K562 (cell line): Measurements from ENCODE around the gene CDK5RAP3. TPM values are rescaled to one million over a fixed set of nuclear protein-coding genes. Genes with fewer than 3 reads are reported as not detected.

Experiments used
- ATAC-seq: fragments of 200-7000 bp; cut with Tn5 transposase; 3 replicates; pipeline ENCODE4 v1.9.1; 2020; ENCODE audit warnings: moderate library complexity
- BruUV-seq: library from RNA; stranded (reverse); fragments of 400-500 nt; replicated peaks from 2 replicates; lab custom pipeline; 2021; lab: Mats Ljungman, UMichigan
- CTCF ChIA-PET: fragments of 300-600 bp; formaldehyde crosslinking; extraction: SDS; loops from one replicate; lab custom pipeline; 2021; ENCODE audit warnings: low intra/inter-chr PET ratio; lab: Yijun Ruan, JAX
- POLR2A ChIA-PET: fragments of 300-600, 350-650 bp; sonication (Branson Sonifier 250); formaldehyde crosslinking; extraction: SDS; loops from one replicate; lab custom pipeline; 2021; ENCODE audit warnings: antibody characterized with exemption, inconsistent platforms; lab: Yijun Ruan, JAX
- DNase-seq, 4 experiments: peaks; one replicate each; pipeline versions ENCODE4 v3.0.0 to v3.0.0-alpha.2; 2011 to 2018; ENCODE audit warnings: low spot score in 3 of 4, mixed read lengths in 3 of 4; ENCODE audit errors: extremely low read depth in 1 of 4
- FAIRE-seq: peaks from 2 replicates; lab custom pipeline; 2011; peaks lifted over from hg19 to GRCh38; lab: Jason Lieb, UNC
- H2AFZ ChIP-seq: 2 replicates; pipeline ENCODE4 v1.6.0; 2011; ENCODE audit warnings: low read depth, low read length, control low read depth, inconsistent platforms
- H3K27ac ChIP-seq: fragments of 200-600 bp; 3 replicates; pipeline ENCODE4 v1.8.0; 2011; ENCODE audit warnings: low read depth, mild to moderate bottlenecking, control low read depth, inconsistent platforms, low read length, moderate library complexity, mixed read lengths; ENCODE audit errors: extremely low read depth
- H3K27me3 ChIP-seq, 2 experiments: fragments of 300-600 bp in 1 of 2; 2 replicates in 1 of 2; 3 replicates in 1 of 2; pipeline versions ENCODE4 v1.6.0 to v1.8.0; 2011; ENCODE audit warnings: inconsistent platforms in 2 of 2, low read length in 2 of 2, mild to moderate bottlenecking in 1 of 2, mixed read lengths in 1 of 2, moderate library complexity in 1 of 2; ENCODE audit not compliant: control insufficient read depth in 2 of 2, insufficient read depth in 2 of 2
- H3K36me3 ChIP-seq: fragments of 300-600 bp; 3 replicates; pipeline ENCODE4 v1.8.0; 2011; ENCODE audit warnings: mild to moderate bottlenecking, low read length, inconsistent platforms; ENCODE audit not compliant: control insufficient read depth, insufficient read depth
- H3K4me1 ChIP-seq, 2 experiments: fragments of 200-600 bp in 1 of 2; replicated peaks in 1 of 2; 2 replicates in 1 of 2; 3 replicates in 1 of 2; pipeline versions ENCODE4 v1.5.1 to v1.8.0; 2011; ENCODE audit warnings: inconsistent platforms in 2 of 2, low read length in 2 of 2, mild to moderate bottlenecking in 1 of 2, mixed read lengths in 1 of 2, moderate library complexity in 1 of 2; ENCODE audit not compliant: control insufficient read depth in 2 of 2, insufficient read depth in 2 of 2
- H3K4me2 ChIP-seq: 2 replicates; pipeline ENCODE4 v1.6.1; 2011; ENCODE audit warnings: low read length, control low read depth, inconsistent platforms, mixed read lengths; ENCODE audit not compliant: insufficient read depth
- H3K4me3 ChIP-seq: fragments of 200-600 bp; sonication (generic), shearing (Covaris generic); 2 replicates; pipeline ENCODE4 v1.5.1; 2016; ENCODE audit warnings: control low read depth, inconsistent platforms
- H3K79me2 ChIP-seq: fragments of 200-600 bp; 3 replicates; pipeline ENCODE4 v1.8.0; 2011; ENCODE audit warnings: low read length, inconsistent platforms; ENCODE audit not compliant: control insufficient read depth, insufficient read depth
- H3K9ac ChIP-seq, 2 experiments: 2 replicates each; pipeline versions ENCODE4 v1.6.0 to v1.6.1; 2011; ENCODE audit warnings: low read depth in 2 of 2, low read length in 2 of 2, control low read depth in 1 of 2, inconsistent platforms in 1 of 2, mild to moderate bottlenecking in 1 of 2, mixed read lengths in 1 of 2; ENCODE audit not compliant: insufficient read depth in 1 of 2
- H3K9me1 ChIP-seq: one replicate; pipeline ENCODE4 v1.6.0; 2011; ENCODE audit warnings: inconsistent platforms, mild to moderate bottlenecking, low read length, moderate library complexity; ENCODE audit not compliant: control insufficient read depth, insufficient read depth
- H3K9me3 ChIP-seq: replicated peaks from 2 replicates; pipeline ENCODE4 v1.5.1; 2011; ENCODE audit warnings: low read depth, low read length, inconsistent platforms; ENCODE audit not compliant: control insufficient read depth, insufficient read depth
- H4K20me1 ChIP-seq: replicated peaks from 2 replicates; pipeline ENCODE4 v1.6.1; 2011; ENCODE audit warnings: low read length, inconsistent platforms, mixed read lengths; ENCODE audit not compliant: control insufficient read depth, insufficient read depth
- ARID1B ChIP-seq: fragments of 450-650 bp; IDR thresholded peaks from 2 replicates; pipeline ENCODE4 v1.6.1; 2016; ENCODE audit warnings: antibody characterized with exemption, mild to moderate bottlenecking, inconsistent platforms
- ARNT ChIP-seq, 2 experiments: fragments of 450-650 bp; IDR thresholded peaks; 2 replicates each; pipeline ENCODE4 v1.6.1; 2016; ENCODE audit warnings: mild to moderate bottlenecking in 1 of 2
- BRD4 ChIP-seq: fragments of 200-600 bp; sonication (generic); IDR thresholded peaks from 2 replicates; pipeline ENCODE4 v1.6.1; 2017; ENCODE audit warnings: inconsistent platforms
- CHD2 ChIP-seq: IDR thresholded peaks from 2 replicates; pipeline ENCODE4 v1.6.1; 2011; ENCODE audit warnings: low read depth, low read length
- CREB3 ChIP-seq: fragments of 450-650 bp; conservative IDR thresholded peaks from 2 replicates; pipeline ENCODE4 v1.6.1; 2016; ENCODE audit warnings: missing genetic modification characterization, low read depth, mild to moderate bottlenecking, missing compliant biosample characterization, moderate library complexity
- EP300 ChIP-seq: IDR thresholded peaks from 2 replicates; pipeline ENCODE4 v1.6.1; 2012; ENCODE audit warnings: low read length, improper control_type of control experiment
- ERF ChIP-seq: fragments of 450-650 bp; formaldehyde crosslinking; IDR thresholded peaks from 2 replicates; pipeline ENCODE4 v1.4.0; 2020; ENCODE audit warnings: mild to moderate bottlenecking, mixed read lengths
- ESRRA ChIP-seq: fragments of 450-650 bp; IDR thresholded peaks from 2 replicates; pipeline ENCODE4 v1.6.1; 2014; ENCODE audit warnings: low read depth, mild to moderate bottlenecking, moderate library complexity, borderline replicate concordance
- HDAC1 ChIP-seq, 2 experiments: fragments of 450-650 bp; IDR thresholded peaks; 2 replicates each; pipeline ENCODE4 v1.6.1; 2016 to 2017; ENCODE audit warnings: inconsistent platforms in 1 of 2, mild to moderate bottlenecking in 1 of 2, moderate library complexity in 1 of 2
- NELFE ChIP-seq: IDR thresholded peaks from 2 replicates; pipeline ENCODE4 v1.6.1; 2011; ENCODE audit warnings: mild to moderate bottlenecking; ENCODE audit not compliant: insufficient read depth, insufficient read length
- NFRKB ChIP-seq: fragments of 450-650 bp; IDR thresholded peaks from 2 replicates; pipeline ENCODE4 v1.6.1; 2016; ENCODE audit warnings: low read depth
- NFXL1 ChIP-seq: fragments of 450-650 bp; formaldehyde crosslinking; IDR thresholded peaks from 2 replicates; pipeline ENCODE4 v1.4.0; 2021; ENCODE audit warnings: mild to moderate bottlenecking
- SFPQ ChIP-seq: fragments of 200-400 bp; formaldehyde crosslinking; IDR thresholded peaks from 2 replicates; pipeline ENCODE4 v1.6.1; 2017; ENCODE audit warnings: mild to moderate bottlenecking, low read depth, low read length, moderate library complexity
- SIN3B ChIP-seq: fragments of 450-650 bp; IDR thresholded peaks from 2 replicates; pipeline ENCODE4 v1.6.1; 2017; ENCODE audit warnings: low read depth, mild to moderate bottlenecking, moderate library complexity
- SNIP1 ChIP-seq: fragments of 450-650 bp; IDR thresholded peaks from 2 replicates; pipeline ENCODE4 v1.7.1; 2017; ENCODE audit warnings: low read depth, mild to moderate bottlenecking
- SPI1 ChIP-seq: IDR thresholded peaks from 2 replicates; pipeline ENCODE4 v1.6.1; 2011; ENCODE audit warnings: low read depth, low read length, control low read depth, borderline replicate concordance
- ZFPM2 ChIP-seq: fragments of 250-450 bp; sonication (Bioruptor Pico); IDR thresholded peaks from 2 replicates; pipeline ENCODE4 v1.5.1; 2022; ENCODE audit warnings: mild to moderate bottlenecking
- ZNF165 ChIP-seq: fragments of 250-450 bp; sonication (Bioruptor Pico); IDR thresholded peaks from 2 replicates; pipeline ENCODE4 v1.4.0; 2020; ENCODE audit warnings: borderline replicate concordance
- ZNF311 ChIP-seq: fragments of 250-450 bp; sonication (Bioruptor Pico); IDR thresholded peaks from 2 replicates; pipeline ENCODE4 v1.4.0; 2020; ENCODE audit warnings: mild to moderate bottlenecking, moderate library complexity
- ZNF561 ChIP-seq: fragments of 450-650 bp; formaldehyde crosslinking; conservative IDR thresholded peaks from 2 replicates; pipeline ENCODE4 v1.4.0; 2020; ENCODE audit warnings: mild to moderate bottlenecking, moderate library complexity
- ZNF76 ChIP-seq: fragments of 250-450 bp; sonication (Bioruptor Pico); IDR thresholded peaks from 2 replicates; pipeline ENCODE4 v1.4.0; 2020; ENCODE audit warnings: mild to moderate bottlenecking, moderate library complexity, borderline replicate concordance
- WGBS: fragments of 100-300 bp; shearing (Covaris generic); methylation state at CpG from one replicate; pipeline ENCODE4 v1.1.6; 2016; ENCODE audit warnings: low coverage, mixed read lengths; ENCODE audit not compliant: insufficient coverage; ENCODE audit errors: missing lambda C conversion rate; 5-methylcytosine and 5-hydroxymethylcytosine counted together
- in situ Hi-C: fragments of 300-500 bp; cut with MboI; formaldehyde crosslinking; loops from 4 replicates; pipeline ENCODE4 v1.15.0; 2018; ENCODE audit warnings: inconsistent platforms, mixed read lengths
- intact Hi-C: fragments of 100-400 bp; cut with micrococcal nuclease; formaldehyde crosslinking; loops from 2 replicates; pipeline ENCODE4 v1.14.2; 2022
- polyA plus RNA-seq, 8 experiments: library from polyadenylated mRNA; depleted of rRNA in 4 of 8; stranded (reverse) in 5 of 8; unstranded in 3 of 8; fragments of >200 nt; fragmentation: Nextera tagmentation in 2 of 8; fragmentation: Illumina TruSeq in 1 of 8; extraction: Ambion mirVana in 2 of 8; extraction: Trizol in 1 of 8; gene quantifications; 2 replicates each; pipeline versions ENCODE4 v1.2.1 to v1.2.3, GENCODE V29; 2011 to 2014; ENCODE audit warnings: inconsistent platforms in 1 of 8, missing spikeins in 1 of 8
- total RNA-seq, 7 experiments: library from RNA; depleted of rRNA in 6 of 7; stranded (reverse); fragments of >200 nt in 6 of 7; fragmentation: Illumina TruSeq in 2 of 7; extraction: Trizol in 2 of 7; gene quantifications; 2 replicates each; pipeline versions ENCODE4 v1.2.1 to v1.2.3, GENCODE V29; 2011 to 2021; ENCODE audit warnings: low replicate concordance in 1 of 7

Gene CDK5RAP3
- total and polyA plus RNA-seq, 9 of the 15 experiments (the other 6 are each of a cell fraction or from before 2014, with no cell fraction given): 44.2 to 202 (median 91.5) TPM

- POLR2A ChIA-PET: interaction anchor here (0.5 to 2.3 kb wide), 28 partner anchors 9 to 703 kb away, joined by 3 to 18 read pairs (median 4); partner anchors contain the start of genes LRRC46, MRPL10, NFE2L1 and PNPO
- in situ Hi-C loops: no loop called here
- FAIRE-seq: no peak
- no peak for TF ChIP-seq NFRKB
- TF ChIP-seq CREB3 (tag): no peak
- no peak for TF ChIP-seq ESRRA
- no peak for TF ChIP-seq BRD4
- peak; percentile 29; the same call in 1 of the 2 replicates for TF ChIP-seq ZNF76 (CRISPR knock-in tag)
- TF ChIP-seq ARNT (IDR thresholded peaks at IDR 0.05): 0 out of 4 replicates have a peak, but pooled peaks of 1 of the 2 experiments have one; percentile 17
- no peak for TF ChIP-seq NELFE
- TF ChIP-seq NFXL1 (CRISPR knock-in tag): no peak
- TF ChIP-seq ZNF561 (CRISPR knock-in tag): no peak
- no peak for TF ChIP-seq SPI1
- TF ChIP-seq SNIP1: no peak
- TF ChIP-seq SFPQ: no peak
- no peak for TF ChIP-seq SIN3B
- TF ChIP-seq EP300: no peak
- TF ChIP-seq ARID1B: peak; percentile 44
- no peak for TF ChIP-seq ZNF311 (CRISPR knock-in tag)
- TF ChIP-seq ZFPM2: no peak
- TF ChIP-seq ZNF165 (CRISPR knock-in tag): no peak
- TF ChIP-seq CHD2: no peak
- TF ChIP-seq ERF (CRISPR knock-in tag): 0 out of 2 replicates have a peak, but pooled peaks have one; percentile 12
- 0 out of 4 replicates have a peak, but pooled peaks of 1 of the 2 experiments have one; percentile 6 for TF ChIP-seq HDAC1 (IDR thresholded peaks at IDR 0.05)
Observed at GRCh38 chr17:47969930-47970724, 786 bp upstream of the CDK5RAP3 start.

More at GRCh38 chr17:47969930-47970724, 786 bp upstream of the CDK5RAP3 start:
- no peak overlapping the region; the same call in 2 of the 3 replicates for H3K27ac ChIP-seq
- ATAC-seq (no peak), DNase-seq (peak in 1 of 4 experiments; percentile 25)
- H3K4me2 ChIP-seq: peak overlapping the region; percentile 89
- CTCF ChIA-PET: interaction anchor here (0.7 to 1.8 kb wide), 3 partner anchors 21 to 80 kb away, joined by 3 to 6 read pairs (median 3); no protein-coding TSS in a partner anchor
- peaks cover 19% of the 10 kb centered on the region for H3K79me2 ChIP-seq
- peak overlapping the region; percentile 16 to 80; a peak in 2 of 4 replicates for H3K9ac ChIP-seq
- peak overlapping the region; percentile 25 for H3K4me3 ChIP-seq
- no peaks in the 10 kb centered on the region for H3K27me3 ChIP-seq
- H3K36me3 ChIP-seq: peaks cover 30% of the 10 kb centered on the region
- intact Hi-C loops: loop anchor here (1.0 kb wide), 2 partner anchors 21 to 75 kb away; no protein-coding TSS in a partner anchor
- H3K4me1 ChIP-seq: peaks cover 20 to 31% of the 10 kb centered on the region in 2 experiments; a peak in 4 of 5 replicates
- WGBS: 40% methylated on average over 13 of the region's 15 CpGs
- no TSS peak for BruUV-seq
- H3K9me1 ChIP-seq: no peaks in the 10 kb centered on the region
- H3K9me3 ChIP-seq: no peaks in the 10 kb centered on the region
- no peaks in the 10 kb centered on the region for H4K20me1 ChIP-seq
- peak overlapping the region; percentile 99 for H2AFZ ChIP-seq
